ENCODE results near the gene SLC44A4. TPM values are rescaled to one million over a fixed set of nuclear protein-coding genes. Genes with fewer than 3 reads are reported as not detected.

The SLC44A4 gene
- total and polyA plus RNA-seq, 9 of the 15 experiments (the other 6 are each of a cell fraction or from before 2014, with no cell fraction given), result 7.9 to 18.6 (median 11.2) TPM

- TF ChIP-seq MLX (CRISPR knock-in tag; conservative IDR thresholded peaks at IDR 0.05) (0 out of 4 replicates have a peak, but pooled peaks of 1 of the 2 experiments have one; percentile 31), NFE2 (IDR thresholded peaks at IDR 0.05; ENCODE audit: low read depth) (no peak), NFIX (CRISPR knock-in tag; IDR thresholded peaks at IDR 0.05; ENCODE audit: low read depth) (peak; percentile 31), CAMTA2 (CRISPR knock-in tag; conservative IDR thresholded peaks at IDR 0.05) (0 out of 2 replicates have a peak, but pooled peaks have one; percentile 10), PML (IDR thresholded peaks at IDR 0.05; ENCODE audit: low read length) (peak; percentile 17; the same call in 1 of the 2 replicates), CREB3L1 (IDR thresholded peaks at IDR 0.05; ENCODE audit: borderline replicate concordance, low read depth) (no peak), JUND (IDR thresholded peaks at IDR 0.05; ENCODE audit: borderline replicate concordance, low read depth, low read length) (no peak), JUND (tag; IDR thresholded peaks at IDR 0.05; ENCODE audit: borderline replicate concordance, low read depth, low read length) (peak; percentile 4; the same call in 1 of the 3 replicates), ZBTB9 (CRISPR knock-in tag; IDR thresholded peaks at IDR 0.05) (peak; percentile 84; the same call in 1 of the 2 replicates), HMGN3 (IDR thresholded peaks at IDR 0.05; ENCODE audit: borderline replicate concordance, extremely low read depth, insufficient read length, low read depth, low read length) (peak; percentile 86), CCNT2 (IDR thresholded peaks at IDR 0.05; ENCODE audit: borderline replicate concordance, extremely low read depth, insufficient read length, low read depth, low read length) (peak; percentile 79), PHB2 (IDR thresholded peaks at IDR 0.05; ENCODE audit: low read depth) (0 out of 2 replicates have a peak, but pooled peaks have one; percentile 23), YY1 (IDR thresholded peaks at IDR 0.05; ENCODE audit: borderline replicate concordance in 1 of 3, control insufficient read depth in 1 of 3, extremely low read depth in 1 of 3, insufficient read depth in 3 of 3, insufficient read length in 1 of 3, insufficient replicate concordance in 2 of 3, low read depth in 1 of 3, low read length in 2 of 3) (peak in 2 of 3 experiments; percentile 43 to 60), UBTF (IDR thresholded peaks at IDR 0.05; ENCODE audit: borderline replicate concordance in 1 of 2, low read depth in 2 of 2, low read length in 2 of 2) (0 out of 4 replicates have a peak, but pooled peaks of 1 of the 2 experiments have one; percentile 9), CHD1 (IDR thresholded peaks at IDR 0.05; ENCODE audit: low read length) (peak; percentile 96), TEAD1 (CRISPR knock-in tag; IDR thresholded peaks at IDR 0.05) (peak; percentile 39 to 75; a peak in 1 of 4 replicates), KAT7 (CRISPR knock-in tag; IDR thresholded peaks at IDR 0.05; ENCODE audit: borderline replicate concordance) (0 out of 2 replicates have a peak, but pooled peaks have one; percentile 49), RBFOX2 (IDR thresholded peaks at IDR 0.05; ENCODE audit: low read depth, low read length) (peak; percentile 83)
Measured at GRCh38 chr6:31821301-31822035, 57.3 kb downstream of the SLC44A4 start (continued).
